Measurements from ENCODE around the gene PDE4D.

PDE4D gene

DNA sequence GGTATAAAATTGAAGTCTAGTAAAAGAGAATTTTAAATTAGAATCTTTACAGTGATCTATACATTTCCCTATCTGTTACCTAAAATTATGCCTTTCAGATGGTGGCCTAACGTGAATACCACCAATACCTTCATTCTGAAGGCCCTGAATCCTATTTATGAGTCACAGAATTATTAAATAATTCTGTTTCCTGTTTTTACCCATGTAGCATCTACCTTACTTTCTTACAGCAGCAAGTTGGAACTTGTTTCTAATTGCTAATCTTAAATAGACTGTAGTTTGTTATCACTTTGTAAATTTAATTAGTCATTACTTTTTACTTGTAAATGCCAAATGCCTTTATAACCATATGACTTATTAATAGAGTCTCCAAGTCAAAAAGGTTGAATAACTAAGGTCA lies 135.0 kb downstream of the PDE4D start:
- H2BK12ac ChIP-seq (ENCODE audit: low read length in 2 of 2), result no peak overlapping the region
- WGBS, result 100% methylated on average over 1 of the region's 1 CpG

DNA sequence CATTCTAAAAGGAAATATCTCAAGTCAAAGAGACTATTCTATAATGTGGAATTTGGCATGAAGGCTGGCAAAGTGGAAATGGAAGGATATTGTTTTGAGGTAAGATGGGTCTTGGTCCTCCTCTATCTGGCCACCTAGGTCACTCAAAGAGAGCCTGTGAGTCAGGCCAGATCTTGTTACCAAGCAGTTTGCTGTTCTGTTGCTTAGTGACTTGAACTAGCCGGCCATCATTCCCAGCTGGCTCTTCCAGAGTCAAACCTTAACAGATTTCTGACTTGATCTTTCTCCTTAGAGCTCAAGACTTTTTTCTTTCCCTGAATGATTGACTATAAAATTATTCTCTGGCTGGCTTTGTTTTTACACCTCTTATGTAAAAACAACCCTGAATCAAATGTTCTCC lies 136.1 kb downstream of the PDE4D start:
- H2AFZ ChIP-seq (ENCODE audit: low read depth, low read length), result no peak overlapping the region
- H2BK5ac ChIP-seq (ENCODE audit: low read depth, low read length, poor library complexity, severe bottlenecking), result no peak overlapping the region
- H3K18ac ChIP-seq (ENCODE audit: low read depth in 1 of 2, low read length in 2 of 2), result no peak overlapping the region
- no peak overlapping the region for H3K23ac ChIP-seq (ENCODE audit: low read length in 2 of 2)
- no peak overlapping the region for H2BK12ac ChIP-seq (ENCODE audit: low read length in 2 of 2)
- H2BK15ac ChIP-seq (ENCODE audit: low read depth, poor library complexity, severe bottlenecking), result no peak overlapping the region
- no peak overlapping the region for H3K4me3 ChIP-seq (ENCODE audit: insufficient read depth in 1 of 2, low read depth in 1 of 2, low read length in 2 of 2)
- no peaks in the 10 kb centered on the region for H3K9me3 ChIP-seq (ENCODE audit: control insufficient read depth, low read length)
- H3K4me1 ChIP-seq (ENCODE audit: control insufficient read depth, insufficient read depth, low read depth, low read length), result peaks cover 2% of the 10 kb centered on the region
- no peak overlapping the region for H3K14ac ChIP-seq (ENCODE audit: low read length in 2 of 2)
- peaks cover 9% of the 10 kb centered on the region for H3K79me1 ChIP-seq (replicated peaks; ENCODE audit: low read length, poor library complexity, severe bottlenecking)
- DNase-seq, result peak; percentile 63
- whole genome bisulfite sequencing, result 86% methylated on average over 1 of the region's 1 CpG
- H4K8ac ChIP-seq (ENCODE audit: low read length), result no peak overlapping the region
- H2BK120ac ChIP-seq (ENCODE audit: low read depth, low read length), result no peak overlapping the region
- no peak overlapping the region for H3K9ac ChIP-seq (ENCODE audit: low read length)
- no peak overlapping the region for H3K4ac ChIP-seq (ENCODE audit: low read depth in 1 of 2, low read length in 2 of 2)
- H3K36me3 ChIP-seq (ENCODE audit: control insufficient read depth in 1 of 2, insufficient read depth in 2 of 2, low read depth in 1 of 2, low read length in 2 of 2), result no peaks in the 10 kb centered on the region
- H3K4me2 ChIP-seq (ENCODE audit: low read length, poor library complexity, severe bottlenecking), result no peak overlapping the region
- no peak overlapping the region for H2AK5ac ChIP-seq (ENCODE audit: low read length, severe bottlenecking)
- no peak overlapping the region for H4K91ac ChIP-seq (ENCODE audit: low read length)
- H3K27me3 ChIP-seq (ENCODE audit: control insufficient read depth in 1 of 2, insufficient read depth in 1 of 2, low read length in 2 of 2), result no peaks in the 10 kb centered on the region
- H3K27ac ChIP-seq (ENCODE audit: low read length, poor library complexity, severe bottlenecking), result no peak overlapping the region

More for the DNA sequence above, 135.0 kb downstream of the PDE4D start:
- Histone ChIP-seq H3K36me3 (ENCODE audit: control insufficient read depth in 1 of 2, insufficient read depth in 2 of 2, low read depth in 1 of 2, low read length in 2 of 2) (no peaks in the 10 kb centered on the region), H3K4me2 (ENCODE audit: low read length, poor library complexity, severe bottlenecking) (no peak overlapping the region), H4K8ac (ENCODE audit: low read length) (no peak overlapping the region), H3K27me3 (ENCODE audit: control insufficient read depth in 1 of 2, insufficient read depth in 1 of 2, low read length in 2 of 2) (no peaks in the 10 kb centered on the region), H2BK15ac (ENCODE audit: low read depth, poor library complexity, severe bottlenecking) (no peak overlapping the region), H2BK120ac (ENCODE audit: low read depth, low read length) (no peak overlapping the region), H3K9ac (ENCODE audit: low read length) (no peak overlapping the region), H3K27ac (ENCODE audit: low read length, poor library complexity, severe bottlenecking) (no peak overlapping the region), H2AFZ (ENCODE audit: low read depth, low read length) (no peak overlapping the region), H2BK5ac (ENCODE audit: low read depth, low read length, poor library complexity, severe bottlenecking) (no peak overlapping the region), H3K79me1 (replicated peaks; ENCODE audit: low read length, poor library complexity, severe bottlenecking) (peaks cover 6% of the 10 kb centered on the region), H3K4me1 (ENCODE audit: control insufficient read depth, insufficient read depth, low read depth, low read length) (peaks cover 2% of the 10 kb centered on the region), H3K18ac (ENCODE audit: low read depth in 1 of 2, low read length in 2 of 2) (no peak overlapping the region), H2AK5ac (ENCODE audit: low read length, severe bottlenecking) (no peak overlapping the region), H3K4me3 (ENCODE audit: insufficient read depth in 1 of 2, low read depth in 1 of 2, low read length in 2 of 2) (no peak overlapping the region), H3K23ac (ENCODE audit: low read length in 2 of 2) (no peak overlapping the region), H3K4ac (ENCODE audit: low read depth in 1 of 2, low read length in 2 of 2) (no peak overlapping the region), H3K14ac (ENCODE audit: low read length in 2 of 2) (no peak overlapping the region), H3K9me3 (ENCODE audit: control insufficient read depth, low read length) (no peaks in the 10 kb centered on the region), H4K91ac (ENCODE audit: low read length) (no peak overlapping the region)
- no peak for DNase-seq

DNA sequence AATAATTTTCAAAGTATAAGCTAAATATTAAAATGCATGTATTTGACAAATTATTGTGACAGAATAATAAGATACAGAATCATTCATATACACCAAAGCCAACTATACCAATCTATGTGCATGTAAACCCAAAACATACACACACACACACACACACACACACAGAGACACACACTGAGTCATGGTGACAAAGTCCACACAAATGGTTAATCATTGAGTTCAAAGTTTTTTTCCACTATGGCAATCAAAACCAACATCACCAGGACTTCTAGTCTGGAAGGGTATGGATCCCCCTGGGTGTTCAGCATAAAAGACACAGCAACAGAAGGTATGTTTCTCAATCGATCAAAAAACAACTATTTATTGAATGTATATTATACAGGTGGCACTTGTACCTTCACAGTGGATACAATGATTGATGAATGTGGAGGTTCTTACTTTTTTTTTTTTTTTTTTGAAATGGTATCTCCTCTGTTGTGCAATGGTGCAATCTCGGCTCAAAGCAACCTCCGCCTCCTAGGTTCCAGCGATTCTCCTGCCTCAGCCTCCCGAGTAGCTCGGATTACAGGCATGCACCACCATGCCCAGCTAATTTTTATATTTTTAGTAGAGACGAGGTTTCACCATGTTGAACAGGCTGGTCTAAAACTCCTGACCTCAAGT lies 137.0 kb downstream of the PDE4D start:
- H2AFZ ChIP-seq (ENCODE audit: low read depth, low read length), result no peak overlapping the region
- H4K91ac ChIP-seq (ENCODE audit: low read length), result no peak overlapping the region
- no peak overlapping the region for H3K9ac ChIP-seq (ENCODE audit: low read length)
- no peak overlapping the region for H3K14ac ChIP-seq (ENCODE audit: low read length in 2 of 2)
- H3K18ac ChIP-seq (ENCODE audit: low read depth in 1 of 2, low read length in 2 of 2), result no peak overlapping the region
- no peak overlapping the region for H3K27ac ChIP-seq (ENCODE audit: low read length, poor library complexity, severe bottlenecking)
- peaks cover 2% of the 10 kb centered on the region for H3K4me1 ChIP-seq (ENCODE audit: control insufficient read depth, insufficient read depth, low read depth, low read length)
- no peak overlapping the region for H3K4me2 ChIP-seq (ENCODE audit: low read length, poor library complexity, severe bottlenecking)
- H2AK5ac ChIP-seq (ENCODE audit: low read length, severe bottlenecking), result no peak overlapping the region
- H2BK120ac ChIP-seq (ENCODE audit: low read depth, low read length), result no peak overlapping the region
- no peaks in the 10 kb centered on the region for H3K36me3 ChIP-seq (ENCODE audit: control insufficient read depth in 1 of 2, insufficient read depth in 2 of 2, low read depth in 1 of 2, low read length in 2 of 2)
- no peak overlapping the region for H3K4ac ChIP-seq (ENCODE audit: low read depth in 1 of 2, low read length in 2 of 2)
- H2BK12ac ChIP-seq (ENCODE audit: low read length in 2 of 2), result no peak overlapping the region
- 98% methylated on average over 6 of the region's 7 CpGs for WGBS
- H2BK15ac ChIP-seq (ENCODE audit: low read depth, poor library complexity, severe bottlenecking), result no peak overlapping the region
- H2BK5ac ChIP-seq (ENCODE audit: low read depth, low read length, poor library complexity, severe bottlenecking), result no peak overlapping the region
- H3K79me1 ChIP-seq (replicated peaks; ENCODE audit: low read length, poor library complexity, severe bottlenecking), result peaks cover 12% of the 10 kb centered on the region
- no peak overlapping the region for H4K8ac ChIP-seq (ENCODE audit: low read length)
- H3K23ac ChIP-seq (ENCODE audit: low read length in 2 of 2), result no peak overlapping the region
- no peaks in the 10 kb centered on the region for H3K9me3 ChIP-seq (ENCODE audit: control insufficient read depth, low read length)
- H3K4me3 ChIP-seq (ENCODE audit: insufficient read depth in 1 of 2, low read depth in 1 of 2, low read length in 2 of 2), result no peak overlapping the region
- no peaks in the 10 kb centered on the region for H3K27me3 ChIP-seq (ENCODE audit: control insufficient read depth in 1 of 2, insufficient read depth in 1 of 2, low read length in 2 of 2)
- no peak for DNase-seq

- Histone ChIP-seq H3K4me1 (ENCODE audit: control insufficient read depth, insufficient read depth, low read depth, low read length) (peaks cover 4% of the 10 kb centered on the region), H2BK12ac (ENCODE audit: low read length in 2 of 2) (no peak overlapping the region), H3K27ac (ENCODE audit: low read length, poor library complexity, severe bottlenecking) (no peak overlapping the region), H3K9me3 (ENCODE audit: control insufficient read depth, low read length) (no peaks in the 10 kb centered on the region), H2BK120ac (ENCODE audit: low read depth, low read length) (no peak overlapping the region), H2BK15ac (ENCODE audit: low read depth, poor library complexity, severe bottlenecking) (no peak overlapping the region), H3K14ac (ENCODE audit: low read length in 2 of 2) (no peak overlapping the region), H3K36me3 (ENCODE audit: control insufficient read depth in 1 of 2, insufficient read depth in 2 of 2, low read depth in 1 of 2, low read length in 2 of 2) (no peaks in the 10 kb centered on the region), H3K9ac (ENCODE audit: low read length) (no peak overlapping the region), H3K4me3 (ENCODE audit: insufficient read depth in 1 of 2, low read depth in 1 of 2, low read length in 2 of 2) (no peak overlapping the region), H3K27me3 (ENCODE audit: control insufficient read depth in 1 of 2, insufficient read depth in 1 of 2, low read length in 2 of 2) (no peaks in the 10 kb centered on the region), H2BK5ac (ENCODE audit: low read depth, low read length, poor library complexity, severe bottlenecking) (no peak overlapping the region), H3K4me2 (ENCODE audit: low read length, poor library complexity, severe bottlenecking) (no peak overlapping the region), H3K18ac (ENCODE audit: low read depth in 1 of 2, low read length in 2 of 2) (no peak overlapping the region), H4K8ac (ENCODE audit: low read length) (no peak overlapping the region), H3K79me1 (replicated peaks; ENCODE audit: low read length, poor library complexity, severe bottlenecking) (peaks cover 12% of the 10 kb centered on the region), H4K91ac (ENCODE audit: low read length) (no peak overlapping the region), H2AFZ (ENCODE audit: low read depth, low read length) (no peak overlapping the region), H3K4ac (ENCODE audit: low read depth in 1 of 2, low read length in 2 of 2) (no peak overlapping the region), H3K23ac (ENCODE audit: low read length in 2 of 2) (no peak overlapping the region), H2AK5ac (ENCODE audit: low read length, severe bottlenecking) (no peak overlapping the region)
- no peak for DNase-seq
- 100% methylated on average over 1 of the region's 1 CpG for WGBS
These were observed 138.1 kb downstream of the PDE4D start for GRCh38 chr5:59755476-59755875.

Data from mesenchymal stem cell (in vitro differentiated cells and primary cell).